T-helper 2 cell treated with Interferon-gamma antibody and Interleukin-4, amounts not matched to agents 5 μg/mL and 100 μg/mL, for 36 hours (primary cell): Measurements from ENCODE around the gene PPM1A.

Experiments
- DNase-seq: peaks from one replicate; pipeline ENCODE4 v3.0.0; 2021; ENCODE audit warnings: low spot score
- H3K27ac Mint-ChIP-seq: one replicate; pipeline ENCODE4 v1.8.0; 2021; ENCODE audit warnings: mild to moderate bottlenecking, mixed read lengths
- H3K27me3 Mint-ChIP-seq: one replicate; pipeline ENCODE4 v1.8.0; 2021; ENCODE audit warnings: low read depth, mixed read lengths
- H3K36me3 Mint-ChIP-seq: one replicate; pipeline ENCODE4 v1.8.0; 2021; ENCODE audit warnings: low read depth, mixed read lengths
- H3K4me1 Mint-ChIP-seq: one replicate; pipeline ENCODE4 v1.8.0; 2021; ENCODE audit warnings: low read depth, mixed read lengths
- H3K4me3 Mint-ChIP-seq: one replicate; pipeline ENCODE4 v1.8.0; 2022; ENCODE audit warnings: mild to moderate bottlenecking, moderate library complexity, mixed read lengths
- H3K9me3 Mint-ChIP-seq: one replicate; pipeline ENCODE4 v1.8.0; 2021; ENCODE audit warnings: mixed read lengths

PPM1A gene

DNA sequence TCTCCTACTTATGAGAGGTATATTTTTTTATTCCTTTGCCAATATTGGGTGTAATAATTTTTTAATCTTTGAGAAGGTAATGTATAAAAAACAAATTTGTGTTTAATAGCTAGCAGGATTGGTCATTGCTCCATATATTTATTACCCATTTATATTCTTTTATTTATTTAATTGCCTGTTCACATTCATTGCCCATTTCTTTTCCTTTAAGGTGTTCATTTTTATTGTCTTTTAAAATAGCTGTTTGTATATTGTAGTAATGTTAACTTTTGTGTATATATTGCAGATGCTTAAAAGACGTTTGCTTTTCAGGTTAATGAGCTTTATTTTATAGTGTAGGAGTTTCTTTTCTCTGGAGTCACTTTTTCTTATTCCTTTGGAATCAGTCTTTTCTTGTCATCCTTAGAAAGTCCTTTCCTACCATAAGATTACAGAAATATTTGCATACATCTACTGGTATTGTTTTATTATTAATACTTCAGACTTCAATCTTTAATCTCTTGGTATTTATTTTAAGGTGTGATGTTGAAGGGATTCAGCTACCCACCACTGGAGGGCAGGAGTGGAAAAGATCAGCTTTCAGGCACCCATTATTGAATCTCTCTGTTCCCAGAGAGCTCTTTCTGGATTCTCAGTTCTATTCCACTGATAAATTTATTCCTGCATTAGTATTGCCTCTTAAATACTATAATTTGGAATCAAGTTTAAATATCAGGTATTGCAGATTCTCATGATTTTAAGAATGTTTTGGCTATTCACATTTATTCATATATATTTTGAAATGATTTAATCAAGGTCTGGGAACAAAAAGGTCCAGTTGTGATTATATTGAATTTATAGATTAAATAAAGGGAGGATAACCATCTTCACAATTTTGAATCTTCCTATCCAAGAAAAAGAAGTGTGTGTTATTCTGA is 17.3 kb downstream of the PPM1A start:
- Mint-ChIP-seq H3K9me3 (peaks cover 10% of the 10 kb centered on the region), H3K4me3 (no peak overlapping the region), H3K27ac (no peak overlapping the region), H3K27me3 (no peaks in the 10 kb centered on the region), H3K4me1 (peaks cover 12% of the 10 kb centered on the region), H3K36me3 (peaks cover 33% of the 10 kb centered on the region)
- DNase-seq: no peak

GRCh38 chr14:60272177-60272576 is 23.2 kb downstream of the PPM1A start:
- Mint-ChIP-seq H3K9me3 (no peaks in the 10 kb centered on the region), H3K4me1 (peaks cover 26% of the 10 kb centered on the region), H3K36me3 (peaks cover 12% of the 10 kb centered on the region), H3K27me3 (no peaks in the 10 kb centered on the region), H3K27ac (no peak overlapping the region), H3K4me3 (no peak overlapping the region)
- no peak for DNase-seq

DNA sequence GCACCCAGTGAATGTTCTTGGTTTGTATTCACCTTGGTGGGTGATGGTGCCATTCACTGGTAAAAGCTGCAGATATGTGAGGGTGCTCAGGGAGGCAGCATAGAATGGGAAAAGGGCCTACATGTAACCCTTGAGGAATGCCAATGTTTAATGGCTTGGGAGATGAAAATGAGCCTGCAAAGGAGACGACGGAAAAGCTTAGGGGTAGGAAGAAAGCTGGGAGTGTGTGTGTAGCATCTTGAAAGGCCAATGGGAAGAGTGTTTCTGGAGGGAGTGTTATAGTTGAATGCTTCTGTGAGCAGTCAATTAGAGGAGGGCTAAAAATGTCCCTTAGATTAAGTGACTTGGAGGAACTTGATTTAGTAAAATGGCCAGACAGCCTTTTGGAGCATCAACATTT is 24.9 kb downstream of the PPM1A start:
- Mint-ChIP-seq H3K27ac (no peak overlapping the region), H3K36me3 (peaks cover 16% of the 10 kb centered on the region), H3K9me3 (no peaks in the 10 kb centered on the region), H3K27me3 (no peaks in the 10 kb centered on the region), H3K4me3 (no peak overlapping the region), H3K4me1 (peaks cover 24% of the 10 kb centered on the region)
- DNase-seq: no peak

DNA sequence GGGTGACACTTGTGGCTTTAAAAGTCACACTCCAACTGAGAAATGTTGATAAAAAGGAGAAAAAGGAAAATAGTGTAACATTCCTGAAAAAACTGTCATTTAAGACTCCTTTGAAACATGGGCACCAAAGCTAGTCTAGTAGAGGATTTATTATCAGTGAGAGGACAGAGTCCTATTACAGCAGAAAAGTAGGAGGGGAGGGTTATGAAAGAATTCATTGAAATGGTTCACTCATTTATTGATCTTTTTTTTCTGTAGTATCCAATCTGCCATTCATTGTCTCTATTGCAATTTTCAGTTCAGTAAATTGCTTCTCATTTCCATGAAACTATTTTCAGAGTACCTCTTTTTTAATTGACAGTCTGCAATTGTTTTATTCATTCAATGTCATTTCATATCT is 25.4 kb downstream of the PPM1A start:
- no peak for DNase-seq
- peaks cover 23% of the 10 kb centered on the region for H3K4me1 Mint-ChIP-seq
- H3K4me3 Mint-ChIP-seq: no peak overlapping the region
- no peaks in the 10 kb centered on the region for H3K9me3 Mint-ChIP-seq
- H3K27ac Mint-ChIP-seq: no peak overlapping the region
- H3K27me3 Mint-ChIP-seq: no peaks in the 10 kb centered on the region
- peaks cover 14% of the 10 kb centered on the region for H3K36me3 Mint-ChIP-seq

GRCh38 chr14:60275932-60276331 is 26.9 kb downstream of the PPM1A start:
- H3K4me1 Mint-ChIP-seq: peaks cover 21% of the 10 kb centered on the region
- H3K27ac Mint-ChIP-seq: no peak overlapping the region
- no peaks in the 10 kb centered on the region for H3K27me3 Mint-ChIP-seq
- no peak overlapping the region for H3K4me3 Mint-ChIP-seq
- no peaks in the 10 kb centered on the region for H3K9me3 Mint-ChIP-seq
- no peak for DNase-seq
- H3K36me3 Mint-ChIP-seq: peaks cover 13% of the 10 kb centered on the region

GRCh38 chr14:60276347-60276746 is 27.3 kb downstream of the PPM1A start:
- H3K27me3 Mint-ChIP-seq: no peaks in the 10 kb centered on the region
- DNase-seq: no peak
- peaks cover 9% of the 10 kb centered on the region for H3K36me3 Mint-ChIP-seq
- no peak overlapping the region for H3K4me3 Mint-ChIP-seq
- no peaks in the 10 kb centered on the region for H3K9me3 Mint-ChIP-seq
- peaks cover 18% of the 10 kb centered on the region for H3K4me1 Mint-ChIP-seq
- no peak overlapping the region for H3K27ac Mint-ChIP-seq

GRCh38 chr14:60277605-60278190 is 28.7 kb downstream of the PPM1A start:
- peaks cover 13% of the 10 kb centered on the region for H3K4me1 Mint-ChIP-seq
- H3K9me3 Mint-ChIP-seq: no peaks in the 10 kb centered on the region
- peaks cover 12% of the 10 kb centered on the region for H3K36me3 Mint-ChIP-seq
- no peak overlapping the region for H3K4me3 Mint-ChIP-seq
- no peaks in the 10 kb centered on the region for H3K27me3 Mint-ChIP-seq
- DNase-seq: no peak
- H3K27ac Mint-ChIP-seq: no peak overlapping the region

DNA sequence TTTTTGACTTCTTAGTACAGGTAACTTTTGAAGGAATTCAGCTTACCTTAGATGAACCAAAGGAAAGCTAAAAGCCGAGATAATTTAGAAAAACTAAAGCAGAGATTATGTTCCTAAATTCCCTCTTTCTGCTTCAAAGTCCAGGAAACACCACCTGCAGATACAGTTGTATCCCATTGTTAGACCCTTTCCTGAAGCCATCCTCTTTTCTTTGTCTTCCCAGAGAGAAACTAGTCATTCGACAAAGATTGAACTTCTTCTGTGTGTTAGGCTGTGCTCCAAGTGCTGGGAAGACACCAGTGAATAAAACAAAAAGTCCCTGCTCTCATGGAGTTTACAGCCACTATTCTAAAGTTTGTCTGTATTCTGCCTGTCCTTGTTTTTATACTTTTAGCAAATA is 29.3 kb downstream of the PPM1A start:
- Mint-ChIP-seq H3K4me3 (no peak overlapping the region), H3K27ac (no peak overlapping the region), H3K36me3 (peaks cover 17% of the 10 kb centered on the region), H3K9me3 (no peaks in the 10 kb centered on the region), H3K27me3 (no peaks in the 10 kb centered on the region), H3K4me1 (peaks cover 9% of the 10 kb centered on the region)
- no peak for DNase-seq

GRCh38 chr14:60287452-60287851 is 38.4 kb downstream of the PPM1A start:
- Mint-ChIP-seq H3K4me3 (no peak overlapping the region), H3K9me3 (no peaks in the 10 kb centered on the region), H3K27ac (no peak overlapping the region), H3K27me3 (no peaks in the 10 kb centered on the region), H3K4me1 (no peaks in the 10 kb centered on the region), H3K36me3 (peaks cover 29% of the 10 kb centered on the region)
- no peak for DNase-seq

DNA sequence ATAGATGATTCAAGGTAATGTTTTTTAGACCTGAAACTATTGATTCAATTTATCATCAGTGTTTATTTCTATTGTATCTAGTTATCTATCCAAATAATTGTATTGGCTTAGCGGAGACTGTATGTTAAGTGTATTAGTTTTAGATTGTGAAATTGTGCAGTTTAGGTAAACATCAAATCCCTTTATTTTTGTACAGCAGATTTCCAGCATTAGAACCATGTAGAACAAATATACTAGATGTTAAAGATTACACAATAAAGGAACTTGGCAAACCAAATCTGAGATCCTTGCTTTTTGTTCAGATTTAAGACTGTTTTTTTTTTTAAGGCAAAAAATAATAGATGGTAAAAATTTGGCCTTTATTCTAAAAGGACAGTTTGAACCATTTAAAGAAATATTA is 39.3 kb downstream of the PPM1A start:
- DNase-seq: no peak
- H3K4me3 Mint-ChIP-seq: no peak overlapping the region
- peaks cover 30% of the 10 kb centered on the region for H3K36me3 Mint-ChIP-seq
- H3K9me3 Mint-ChIP-seq: no peaks in the 10 kb centered on the region
- no peak overlapping the region for H3K27ac Mint-ChIP-seq
- H3K4me1 Mint-ChIP-seq: no peaks in the 10 kb centered on the region
- H3K27me3 Mint-ChIP-seq: no peaks in the 10 kb centered on the region

DNA sequence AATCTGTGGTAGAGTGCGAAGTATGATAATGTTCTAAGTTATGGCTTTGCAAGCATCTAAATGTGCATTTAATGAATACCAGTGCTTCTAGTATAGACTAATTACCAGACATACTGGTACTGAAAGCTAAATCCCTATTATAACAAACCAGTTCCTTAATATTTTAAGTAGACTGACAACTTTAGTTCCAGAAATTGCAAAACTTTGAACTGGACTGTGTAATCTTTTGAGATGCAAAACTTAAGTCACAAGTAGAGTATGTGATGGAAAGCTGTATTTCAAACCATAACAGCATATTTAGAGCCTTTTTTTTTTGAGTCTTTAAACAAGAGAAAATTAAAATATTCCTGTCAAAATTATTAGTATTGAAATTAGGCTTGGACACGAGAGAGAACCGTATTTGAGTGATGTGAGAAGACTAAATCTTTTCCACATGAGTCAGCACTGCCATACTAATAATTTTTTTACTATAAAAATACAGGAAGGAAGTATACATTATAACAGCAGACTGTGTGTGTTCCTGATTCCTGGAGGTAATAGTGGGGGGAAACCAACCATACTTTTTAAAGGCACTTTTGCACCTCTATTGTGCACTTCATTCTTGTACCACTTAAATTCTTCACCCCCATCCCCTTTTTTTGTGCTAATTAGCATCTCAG is 45.5 kb downstream of the PPM1A start:
- Mint-ChIP-seq H3K4me3 (no peak overlapping the region), H3K36me3 (peaks cover 25% of the 10 kb centered on the region), H3K27me3 (no peaks in the 10 kb centered on the region), H3K27ac (no peak overlapping the region), H3K4me1 (no peaks in the 10 kb centered on the region), H3K9me3 (no peaks in the 10 kb centered on the region)
- no peak for DNase-seq

DNA sequence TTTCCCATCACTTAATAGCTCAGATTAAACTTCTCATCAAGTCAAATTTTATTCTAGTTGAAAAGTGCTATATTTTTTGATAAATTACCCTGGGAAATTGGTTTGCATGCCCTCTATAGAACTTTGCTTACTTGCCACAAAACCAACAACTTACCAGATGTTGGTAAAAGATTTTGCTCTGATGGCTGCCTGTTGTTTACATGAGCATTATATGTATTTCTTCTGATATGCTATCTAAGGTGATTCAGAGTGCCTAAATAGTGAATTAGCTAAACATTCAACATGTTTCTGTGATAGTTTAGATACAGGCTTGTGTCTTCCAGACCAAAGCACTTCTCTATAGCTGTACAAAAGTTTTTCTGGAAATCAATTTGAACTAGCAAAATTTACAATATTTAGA is 51.0 kb downstream of the PPM1A start:
- peaks cover 6% of the 10 kb centered on the region for H3K36me3 Mint-ChIP-seq
- no peaks in the 10 kb centered on the region for H3K9me3 Mint-ChIP-seq
- DNase-seq: no peak
- no peak overlapping the region for H3K27ac Mint-ChIP-seq
- H3K4me1 Mint-ChIP-seq: no peaks in the 10 kb centered on the region
- H3K27me3 Mint-ChIP-seq: no peaks in the 10 kb centered on the region
- H3K4me3 Mint-ChIP-seq: no peak overlapping the region

DNA sequence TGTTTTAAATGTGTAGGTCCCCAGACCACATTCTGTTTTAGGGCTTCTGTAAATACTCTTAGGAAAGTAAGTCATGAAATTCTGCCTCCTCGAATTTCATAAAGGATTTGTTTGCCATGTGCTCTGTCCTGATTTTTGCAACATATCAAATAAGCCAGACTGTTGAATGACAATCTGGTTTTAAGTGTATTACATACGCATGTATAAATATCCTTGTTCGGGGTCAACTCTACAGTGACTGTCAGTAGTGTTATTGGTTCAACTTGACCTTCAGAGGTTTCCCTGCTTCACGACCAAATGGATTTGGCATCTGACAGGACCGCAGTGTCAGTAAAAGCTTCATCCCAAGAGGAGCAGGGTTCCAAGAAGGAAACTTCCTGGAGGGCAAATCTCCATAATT is 52.7 kb downstream of the PPM1A start:
- H3K27me3 Mint-ChIP-seq: no peaks in the 10 kb centered on the region
- H3K4me1 Mint-ChIP-seq: no peaks in the 10 kb centered on the region
- DNase-seq: no peak
- no peak overlapping the region for H3K4me3 Mint-ChIP-seq
- H3K9me3 Mint-ChIP-seq: no peaks in the 10 kb centered on the region
- peaks cover 3% of the 10 kb centered on the region for H3K36me3 Mint-ChIP-seq
- H3K27ac Mint-ChIP-seq: no peak overlapping the region

- Mint-ChIP-seq H3K27me3 (no peaks in the 10 kb centered on the region), H3K36me3 (no peaks in the 10 kb centered on the region), H3K4me3 (no peak overlapping the region), H3K4me1 (no peaks in the 10 kb centered on the region), H3K27ac (no peak overlapping the region), H3K9me3 (no peaks in the 10 kb centered on the region)
- DNase-seq: no peak
Measured at GRCh38 chr14:60302663-60303062, 53.6 kb downstream of the PPM1A start.
